Measurements from ENCODE around the gene NBPF12.
"Not testable (repeated sequence)": the region's sequence is repeated elsewhere in the genome, so short reads cannot be mapped to it uniquely, and the experiment has no call there.

- not testable (repeated sequence) for TF ChIP-seq EP300, CTCF, POLR2A (IDR thresholded peaks at IDR 0.05)
Observed at GRCh38 chr1:146907565-146908261, 30.4 kb upstream of the NBPF12 start.

All from suprapubic skin (tissue), 3 donors.